ENCODE measurements around the gene KRTAP17-1.

GRCh38 chr17:41315204-41315794, at the start of gene KRTAP17-1:
- TF ChIP-seq TAF1 (IDR thresholded peaks at IDR 0.05; ENCODE audit: borderline replicate concordance, low read depth, low read length) (no peak), POLR2A (IDR thresholded peaks at IDR 0.05; ENCODE audit: low read depth, low read length) (no peak), POLR2AphosphoS5 (IDR thresholded peaks at IDR 0.05; ENCODE audit: low read depth, low read length) (no peak)
